ENCODE data around the gene CARNS1. TPM values are rescaled to one million over a fixed set of nuclear protein-coding genes. Genes with fewer than 3 reads are reported as not detected.

CARNS1 gene
- total and polyA plus RNA-seq, 2 of the 8 experiments (the other 6 are each of a cell fraction or from before 2014, with no cell fraction given), result 0.82 to 1.1 TPM

DNA sequence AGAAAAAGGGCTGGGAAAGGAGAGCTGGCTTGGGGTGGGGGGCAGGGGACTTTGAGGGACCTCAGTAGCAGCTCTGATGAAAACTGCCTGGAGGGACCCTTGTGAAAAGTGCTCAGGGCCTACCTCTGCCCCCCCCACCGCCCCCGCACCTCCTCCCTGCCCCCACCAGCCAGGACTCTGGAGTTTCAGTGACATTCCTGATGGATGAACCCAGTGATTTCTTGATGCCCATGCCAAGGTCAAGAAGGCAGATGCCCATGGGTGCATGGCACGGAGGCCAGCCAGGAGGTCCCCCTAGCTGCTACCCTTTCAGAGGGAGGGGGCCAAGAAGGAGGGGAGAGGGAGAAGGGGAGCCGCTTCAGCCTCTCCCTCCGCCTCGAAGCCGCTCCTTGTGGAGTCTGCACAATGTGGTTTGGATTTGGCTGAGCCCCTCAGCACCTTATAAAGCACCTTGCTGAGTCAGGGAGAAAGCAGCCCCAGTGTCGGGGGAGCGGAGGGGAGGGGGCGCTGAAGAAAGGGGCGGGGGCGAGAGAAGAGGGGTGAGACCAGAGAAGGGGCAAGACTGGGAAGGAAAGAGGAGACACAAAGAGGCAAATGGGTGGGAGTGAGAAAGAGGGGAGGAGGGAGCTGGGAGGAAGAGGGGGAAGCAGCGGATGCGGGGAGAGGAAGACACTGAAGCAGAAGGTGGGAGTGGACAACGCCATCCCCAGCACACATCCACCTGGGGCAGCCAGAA lies 40.0 kb upstream of the CARNS1 start:
- 0 out of 2 replicates have a peak overlapping the region, but pooled peaks have one; percentile 92 for H2BK15ac ChIP-seq (ENCODE audit: low read length)
- no peak overlapping the region for H2BK120ac ChIP-seq (replicated peaks; ENCODE audit: low read depth, low read length)
- H3K4me1 ChIP-seq (replicated peaks in 1 of 4; ENCODE audit: control insufficient read depth in 3 of 4, insufficient read depth in 4 of 4, low read length in 3 of 4), result peaks cover 0 to 45% (median 38%) of the 10 kb centered on the region in 4 experiments; a peak in 6 of 7 replicates
- H3K79me1 ChIP-seq (ENCODE audit: low read depth, low read length), result no peaks in the 10 kb centered on the region
- H4K5ac ChIP-seq (ENCODE audit: insufficient read length, low read depth, low read length), result no peak overlapping the region
- no peak overlapping the region for H4K91ac ChIP-seq (replicated peaks; ENCODE audit: insufficient read length, low read length)
- ChIA-PET CTCF (ENCODE audit: partially characterized antibody) (interaction anchor here (0.6 to 34.8 kb wide), 9 partner anchors 13 to 118 kb away, joined by 3 to 1305 read pairs (median 4); partner anchors contain the start of genes POLD4 and RAD9A), POLR2A (ENCODE audit: partially characterized antibody) (interaction anchor here (0.9 to 3.1 kb wide), 10 partner anchors 8 to 105 kb away, joined by 3 to 8 read pairs (median 4); partner anchors contain the start of gene POLD4)
- H3K23me2 ChIP-seq (ENCODE audit: low read depth, low read length), result peaks cover 25% of the 10 kb centered on the region; the same call in 1 of the 2 replicates
- H3K4me2 ChIP-seq (ENCODE audit: insufficient read depth in 1 of 2, low read depth in 2 of 2, low read length in 2 of 2), result peak overlapping the region; percentile 87 to 96
- no peaks in the 10 kb centered on the region for H3K36me3 ChIP-seq (ENCODE audit: control insufficient read depth in 2 of 4, insufficient read depth in 4 of 4, low read length in 3 of 4)
- H2AK5ac ChIP-seq (ENCODE audit: low read depth, low read length), result no peak overlapping the region
- H3K79me2 ChIP-seq (ENCODE audit: control insufficient read depth in 1 of 2, insufficient read depth in 2 of 2, low read length in 2 of 2), result no peaks in the 10 kb centered on the region
- H3K27ac ChIP-seq (ENCODE audit: low read depth, low read length), result no peak overlapping the region
- H3K4me3 ChIP-seq (ENCODE audit: extremely low read depth in 1 of 4, insufficient read depth in 2 of 4, low read depth in 3 of 4, low read length in 4 of 4), result peak overlapping the region; percentile 16 to 55 (median 22); a peak in 5 of 8 replicates
- TF ChIP-seq KDM5A (IDR thresholded peaks at IDR 0.05; ENCODE audit: low read length), result no peak
- TF ChIP-seq EGR1 (IDR thresholded peaks at IDR 0.05; ENCODE audit: borderline replicate concordance, low read depth, low read length), result 0 out of 2 replicates have a peak, but pooled peaks have one; percentile 31
- TF ChIP-seq PHF8 (conservative IDR thresholded peaks at IDR 0.05; ENCODE audit: low read depth, low read length), result no peak
- TF ChIP-seq, protein P1, sequence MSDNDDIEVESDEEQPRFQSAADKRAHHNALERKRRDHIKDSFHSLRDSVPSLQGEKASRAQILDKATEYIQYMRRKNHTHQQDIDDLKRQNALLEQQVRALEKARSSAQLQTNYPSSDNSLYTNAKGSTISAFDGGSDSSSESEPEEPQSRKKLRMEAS (IDR thresholded peaks at IDR 0.05), result 0 out of 2 replicates have a peak, but pooled peaks have one; percentile 20
- H2BK20ac ChIP-seq (ENCODE audit: low read length), result 0 out of 2 replicates have a peak overlapping the region, but pooled peaks have one; percentile 72
- H3K4ac ChIP-seq (replicated peaks; ENCODE audit: insufficient read length, low read depth, low read length), result peak overlapping the region; percentile 5
- peaks cover 7 to 56% (median 49%) of the 10 kb centered on the region in 4 experiments for H3K27me3 ChIP-seq (replicated peaks in 1 of 4; ENCODE audit: control insufficient read depth in 3 of 4, extremely low read depth in 1 of 4, insufficient read depth in 3 of 4, low read length in 3 of 4)
- peak overlapping the region; percentile 96 for H2BK12ac ChIP-seq (ENCODE audit: low read depth, low read length)
- H2BK5ac ChIP-seq (ENCODE audit: low read depth, low read length), result peak overlapping the region; percentile 66; the same call in 1 of the 2 replicates
- DNase-seq (ENCODE audit: low read depth in 1 of 2, low spot score in 2 of 2) (peak in 1 of 2 experiments; percentile 62), FAIRE-seq (no peak)
- peaks cover 0 to 5% of the 10 kb centered on the region in 2 experiments for H4K20me1 ChIP-seq (replicated peaks in 1 of 2; ENCODE audit: control insufficient read depth in 1 of 2, insufficient read depth in 2 of 2, low read length in 2 of 2)
- no peak overlapping the region for H3K23ac ChIP-seq (ENCODE audit: insufficient read length)
- no peak overlapping the region for H3K9ac ChIP-seq (replicated peaks in 1 of 4; ENCODE audit: extremely low read depth in 1 of 4, low read depth in 3 of 4, low read length in 3 of 4)
- H4K8ac ChIP-seq (ENCODE audit: extremely low read depth, insufficient read depth, low read length), result no peak overlapping the region; the same call in 1 of the 2 replicates
- 0 out of 2 replicates have a peak overlapping the region, but pooled peaks have one; percentile 34 for H2AFZ ChIP-seq (ENCODE audit: low read length)
- H3K9me3 ChIP-seq (ENCODE audit: insufficient read depth in 2 of 2, low read depth in 1 of 2, low read length in 1 of 2), result no peaks in the 10 kb centered on the region
- WGBS, 2 experiments (ENCODE audit: extremely low coverage in 1 of 2, insufficient coverage in 1 of 2, insufficient read length in 1 of 2, insufficient replicate concordance in 2 of 2, low coverage in 1 of 2, low lambda C conversion rate in 2 of 2, missing lambda C conversion rate in 1 of 2), result 16% methylated on average over 8 of the region's 15 CpGs; no CpG with 5 or more reads in 1 of the 2 experiments
- H3K56ac ChIP-seq (replicated peaks; ENCODE audit: insufficient read length, low read depth, low read length), result no peak overlapping the region
- no peak overlapping the region for H3K14ac ChIP-seq (ENCODE audit: insufficient read length)
- H3K18ac ChIP-seq (ENCODE audit: extremely low read depth, low read length), result peak overlapping the region; percentile 78
